HFF-Myc (cell line): ENCODE data around the gene MT1X.

Experiments used
- DNase-seq: peaks from one replicate; pipeline ENCODE4 v3.0.0-alpha.2; 2011; ENCODE audit warnings: low read depth; ENCODE audit errors: extremely low read depth
- H3K4me3 ChIP-seq: replicated peaks from 2 replicates; pipeline ENCODE4 v1.5.1; 2011; ENCODE audit warnings: low read depth, mild to moderate bottlenecking, control low read depth, low read length
- TF ChIP-seq, protein P1 (sequence below): IDR thresholded peaks from 2 replicates; pipeline ENCODE4 v1.5.1; 2012; ENCODE audit warnings: mild to moderate bottlenecking, low read depth, low read length, control low read depth; ENCODE audit errors: missing control alignments

MT1X gene

GRCh38 chr16:56681939-56682702 lies at the start of gene MT1X:
Gene MT1X (plus strand): TSS chr16:56682470. CDS start chr16:56682541, 71 bp downstream.
- peak; percentile 55 for DNase-seq
- TF ChIP-seq, protein P1, sequence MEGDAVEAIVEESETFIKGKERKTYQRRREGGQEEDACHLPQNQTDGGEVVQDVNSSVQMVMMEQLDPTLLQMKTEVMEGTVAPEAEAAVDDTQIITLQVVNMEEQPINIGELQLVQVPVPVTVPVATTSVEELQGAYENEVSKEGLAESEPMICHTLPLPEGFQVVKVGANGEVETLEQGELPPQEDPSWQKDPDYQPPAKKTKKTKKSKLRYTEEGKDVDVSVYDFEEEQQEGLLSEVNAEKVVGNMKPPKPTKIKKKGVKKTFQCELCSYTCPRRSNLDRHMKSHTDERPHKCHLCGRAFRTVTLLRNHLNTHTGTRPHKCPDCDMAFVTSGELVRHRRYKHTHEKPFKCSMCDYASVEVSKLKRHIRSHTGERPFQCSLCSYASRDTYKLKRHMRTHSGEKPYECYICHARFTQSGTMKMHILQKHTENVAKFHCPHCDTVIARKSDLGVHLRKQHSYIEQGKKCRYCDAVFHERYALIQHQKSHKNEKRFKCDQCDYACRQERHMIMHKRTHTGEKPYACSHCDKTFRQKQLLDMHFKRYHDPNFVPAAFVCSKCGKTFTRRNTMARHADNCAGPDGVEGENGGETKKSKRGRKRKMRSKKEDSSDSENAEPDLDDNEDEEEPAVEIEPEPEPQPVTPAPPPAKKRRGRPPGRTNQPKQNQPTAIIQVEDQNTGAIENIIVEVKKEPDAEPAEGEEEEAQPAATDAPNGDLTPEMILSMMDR = no peak
- H3K4me3 ChIP-seq = peak within 1 kb of the TSS; percentile 72

DNA sequence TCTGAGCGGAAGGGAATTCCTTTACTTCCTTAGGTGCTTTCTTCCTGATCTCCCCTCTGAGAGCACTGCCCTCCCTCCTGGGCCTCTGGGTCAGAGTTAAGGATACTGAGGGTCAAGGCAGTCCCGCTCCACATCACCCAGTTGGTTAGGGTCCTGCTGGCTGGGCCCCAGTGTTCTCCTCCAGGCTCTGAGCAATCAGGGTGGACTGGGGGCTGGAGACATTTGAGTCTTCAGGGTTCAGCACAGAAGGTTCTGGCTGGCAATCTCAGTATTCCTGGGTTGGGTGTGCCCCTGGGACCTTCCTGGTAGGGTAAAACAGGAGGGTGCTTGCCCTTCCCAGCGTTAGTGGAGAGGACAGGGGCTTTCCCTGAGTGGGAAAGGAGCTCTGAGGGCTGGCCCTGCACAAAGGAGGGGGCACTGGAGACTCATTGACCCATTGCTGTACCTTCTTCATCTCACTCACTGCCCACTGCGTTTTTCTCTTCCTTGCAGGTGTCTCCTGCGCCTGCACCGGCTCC lies 49.4 kb upstream of the MT1X start:
- TF ChIP-seq, protein P1 = no peak
- peak overlapping the region; percentile 33 for H3K4me3 ChIP-seq
- no peak for DNase-seq

- DNase-seq = no peak
- TF ChIP-seq, protein P1 = no peak
- H3K4me3 ChIP-seq = no peak overlapping the region
Observed at GRCh38 chr16:56633535-56633934, 48.7 kb upstream of the MT1X start.

GRCh38 chr16:56634715-56635440 lies 47.4 kb upstream of the MT1X start:
- no peak for DNase-seq
- H3K4me3 ChIP-seq = peak overlapping the region; percentile 19; the same call in 1 of the 2 replicates
- TF ChIP-seq, protein P1 = no peak

DNA sequence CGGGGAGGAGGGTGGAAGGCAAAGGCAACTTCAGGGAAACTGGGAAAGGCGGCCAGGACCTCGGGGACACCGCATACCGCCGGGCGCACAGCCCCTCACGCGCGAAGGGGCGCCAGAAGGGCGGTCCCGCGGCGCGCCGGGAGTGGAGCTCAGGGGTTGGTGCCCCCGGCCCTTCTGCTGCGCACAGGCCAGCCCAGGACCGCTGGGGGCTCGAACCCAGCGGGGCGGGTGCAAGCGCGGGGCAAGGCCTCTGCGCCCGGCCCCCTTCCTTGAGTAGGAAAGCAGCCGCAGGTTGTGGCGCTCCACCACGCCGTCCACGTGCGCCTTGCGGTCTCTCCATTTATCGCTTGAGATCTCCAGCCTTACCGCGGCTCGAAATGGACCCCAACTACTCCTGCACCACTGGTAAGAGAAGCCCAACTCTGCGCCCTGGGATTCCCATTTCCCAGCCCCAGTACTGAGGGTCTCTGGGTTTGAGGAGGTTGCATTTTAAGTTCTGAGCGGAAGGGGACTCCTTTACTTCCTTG lies 46.8 kb upstream of the MT1X start:
- TF ChIP-seq, protein P1 = no peak
- H3K4me3 ChIP-seq = peak overlapping the region; percentile 19; the same call in 1 of the 2 replicates
- DNase-seq = no peak

GRCh38 chr16:56636616-56637413 lies 45.5 kb upstream of the MT1X start:
- no peak for DNase-seq
- TF ChIP-seq, protein P1 = no peak
- no peak overlapping the region for H3K4me3 ChIP-seq
